ENCODE data around the gene ADGRD2. TPM values are rescaled to one million over a fixed set of nuclear protein-coding genes. Genes with fewer than 3 reads are reported as not detected.
"Not testable (repeated sequence)": the region's sequence is repeated elsewhere in the genome, so short reads cannot be mapped to it uniquely, and the experiment has no call there.

The ADGRD2 gene
- total RNA-seq, 3 donors from 2014 or later: not detected

DNA sequence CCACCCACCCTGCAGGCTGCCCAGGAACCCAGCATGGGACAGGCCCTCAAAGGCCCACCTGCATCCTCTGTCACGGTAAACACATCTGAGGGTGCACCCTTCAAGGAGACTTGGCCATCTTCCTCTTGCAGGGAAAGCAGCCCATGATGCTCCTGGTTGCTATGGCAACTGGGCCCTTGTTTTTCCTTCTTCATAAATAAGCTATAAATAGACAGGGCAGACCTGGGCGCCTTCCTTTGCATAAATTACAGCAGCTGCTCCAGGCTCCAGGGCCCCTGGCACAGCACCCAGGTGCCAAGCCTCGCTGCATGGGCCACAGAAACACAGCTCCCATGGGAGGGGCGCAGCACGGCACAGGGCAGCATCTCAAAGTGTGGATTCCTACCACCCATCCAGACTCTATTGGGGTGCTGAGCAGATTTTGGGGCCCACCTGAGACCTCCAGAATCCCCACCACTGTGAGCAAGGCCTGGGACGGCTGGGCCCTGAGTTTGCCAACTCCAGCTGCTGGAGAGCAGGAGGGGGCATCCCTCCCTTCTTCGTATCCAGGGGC lies 29.2 kb upstream of the ADGRD2 start:
- Histone ChIP-seq H3K36me3 (ENCODE audit: low read depth) (no peaks in the 10 kb centered on the region), H3K4me3 (no peak overlapping the region), H3K9me3 (no peaks in the 10 kb centered on the region), H3K4me1 (ENCODE audit: low read depth) (no peaks in the 10 kb centered on the region)
- intact Hi-C loops (cut with DNase I, micrococcal nuclease): no loop called here
- no peak for DNase-seq
- TF ChIP-seq, protein P1, sequence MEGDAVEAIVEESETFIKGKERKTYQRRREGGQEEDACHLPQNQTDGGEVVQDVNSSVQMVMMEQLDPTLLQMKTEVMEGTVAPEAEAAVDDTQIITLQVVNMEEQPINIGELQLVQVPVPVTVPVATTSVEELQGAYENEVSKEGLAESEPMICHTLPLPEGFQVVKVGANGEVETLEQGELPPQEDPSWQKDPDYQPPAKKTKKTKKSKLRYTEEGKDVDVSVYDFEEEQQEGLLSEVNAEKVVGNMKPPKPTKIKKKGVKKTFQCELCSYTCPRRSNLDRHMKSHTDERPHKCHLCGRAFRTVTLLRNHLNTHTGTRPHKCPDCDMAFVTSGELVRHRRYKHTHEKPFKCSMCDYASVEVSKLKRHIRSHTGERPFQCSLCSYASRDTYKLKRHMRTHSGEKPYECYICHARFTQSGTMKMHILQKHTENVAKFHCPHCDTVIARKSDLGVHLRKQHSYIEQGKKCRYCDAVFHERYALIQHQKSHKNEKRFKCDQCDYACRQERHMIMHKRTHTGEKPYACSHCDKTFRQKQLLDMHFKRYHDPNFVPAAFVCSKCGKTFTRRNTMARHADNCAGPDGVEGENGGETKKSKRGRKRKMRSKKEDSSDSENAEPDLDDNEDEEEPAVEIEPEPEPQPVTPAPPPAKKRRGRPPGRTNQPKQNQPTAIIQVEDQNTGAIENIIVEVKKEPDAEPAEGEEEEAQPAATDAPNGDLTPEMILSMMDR (IDR thresholded peaks at IDR 0.05): no peak
- ATAC-seq: no peak

DNA sequence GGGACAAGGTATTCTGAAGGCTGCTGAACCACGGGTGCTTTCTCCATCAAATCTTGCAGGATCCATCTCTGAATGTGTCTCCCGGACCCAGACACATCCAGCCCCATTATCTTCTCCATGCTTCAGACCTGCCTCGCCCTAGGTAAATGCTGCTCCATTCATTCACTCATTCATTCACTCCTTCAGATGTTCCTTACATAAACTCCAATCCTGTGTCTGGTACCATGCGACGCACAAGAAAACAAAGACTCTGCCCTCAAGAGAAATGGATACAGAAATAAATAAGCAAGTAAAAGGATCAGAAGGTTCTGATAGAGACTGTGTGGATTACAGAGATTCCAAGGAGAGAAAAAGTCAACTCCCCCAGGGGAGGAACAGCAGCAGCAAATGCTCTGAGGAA lies 27.1 kb upstream of the ADGRD2 start:
- Histone ChIP-seq H3K4me3 (no peak overlapping the region), H3K4me1 (ENCODE audit: low read depth) (no peaks in the 10 kb centered on the region), H3K9me3 (no peaks in the 10 kb centered on the region), H3K36me3 (ENCODE audit: low read depth) (no peaks in the 10 kb centered on the region)
- DNase-seq: no peak
- TF ChIP-seq, protein P1 (IDR thresholded peaks at IDR 0.05): no peak
- intact Hi-C loops (cut with DNase I, micrococcal nuclease): no loop called here
- no peak for ATAC-seq

DNA sequence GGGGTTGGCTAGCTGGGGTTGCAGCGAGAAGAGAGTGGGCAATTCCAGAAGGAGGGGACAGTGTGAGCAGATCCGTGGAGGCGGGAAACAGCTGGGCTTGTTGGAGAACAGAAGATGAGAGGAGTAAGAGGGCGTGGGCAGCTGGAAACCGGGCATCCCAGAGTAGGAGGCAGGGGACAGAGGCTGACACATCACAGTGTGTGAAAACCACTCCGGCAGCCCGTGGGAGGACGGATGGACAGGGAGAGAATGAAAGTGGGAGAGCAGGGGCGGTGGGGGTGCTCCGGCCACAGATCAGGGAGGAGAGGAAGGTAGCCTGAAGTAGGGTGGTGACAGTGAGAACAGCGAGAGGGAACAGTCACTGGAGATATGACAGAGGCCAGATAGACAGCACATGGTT lies 26.7 kb upstream of the ADGRD2 start:
- intact Hi-C loops (cut with DNase I, micrococcal nuclease): no loop called here
- ATAC-seq (no peak), DNase-seq (no peak)
- H3K4me3 ChIP-seq: no peak overlapping the region
- TF ChIP-seq, protein P1 (IDR thresholded peaks at IDR 0.05): no peak
- no peaks in the 10 kb centered on the region for H3K36me3 ChIP-seq (ENCODE audit: low read depth)
- no peaks in the 10 kb centered on the region for H3K9me3 ChIP-seq
- H3K4me1 ChIP-seq (ENCODE audit: low read depth): no peaks in the 10 kb centered on the region

DNA sequence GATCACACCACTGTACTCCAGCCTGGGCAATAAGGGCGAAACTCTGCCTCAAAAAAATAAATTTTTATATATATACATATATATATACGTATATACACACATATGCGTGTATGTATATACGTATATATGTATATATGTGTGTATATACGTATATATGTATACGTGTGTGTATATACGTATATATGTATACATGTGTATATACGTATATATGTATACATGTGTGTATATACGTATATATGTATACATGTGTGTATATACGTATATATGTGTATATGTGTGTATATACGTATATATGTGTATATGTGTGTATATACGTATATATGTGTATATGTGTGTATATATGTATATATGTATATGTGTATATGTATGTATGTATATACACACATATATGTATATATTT lies 24.5 kb upstream of the ADGRD2 start:
- H3K9me3 ChIP-seq; ATAC-seq; intact Hi-C loops (cut with DNase I, micrococcal nuclease); H3K4me3 ChIP-seq; H3K4me1 ChIP-seq (ENCODE audit: low read depth); H3K36me3 ChIP-seq (ENCODE audit: low read depth); DNase-seq: not testable (repeated sequence)

DNA sequence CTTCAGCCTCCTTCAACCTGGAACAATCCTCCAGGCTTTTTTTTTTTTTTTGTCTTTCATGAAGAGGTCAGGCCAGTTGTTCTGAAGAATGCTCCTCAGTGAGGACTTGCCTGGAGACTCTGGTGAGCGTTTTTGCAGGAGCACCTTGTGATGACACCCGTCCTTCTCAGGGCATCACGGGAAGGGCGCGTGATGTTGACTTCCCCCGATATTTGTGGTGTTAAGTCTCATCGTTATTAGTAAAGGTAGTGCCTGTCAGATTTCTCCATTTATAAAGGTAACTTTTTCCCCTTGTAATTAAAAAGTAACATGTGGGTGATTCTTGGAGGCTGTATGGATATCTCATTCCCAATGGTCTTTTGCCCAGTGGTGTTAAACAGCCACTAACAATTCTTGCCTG lies 23.9 kb upstream of the ADGRD2 start:
- Histone ChIP-seq H3K4me3 (no peak overlapping the region), H3K9me3 (no peaks in the 10 kb centered on the region), H3K36me3 (ENCODE audit: low read depth) (no peaks in the 10 kb centered on the region), H3K4me1 (ENCODE audit: low read depth) (no peaks in the 10 kb centered on the region)
- DNase-seq: no peak
- ATAC-seq: no peak
- TF ChIP-seq, protein P1 (IDR thresholded peaks at IDR 0.05): no peak
- intact Hi-C loops (cut with DNase I, micrococcal nuclease): no loop called here

DNA sequence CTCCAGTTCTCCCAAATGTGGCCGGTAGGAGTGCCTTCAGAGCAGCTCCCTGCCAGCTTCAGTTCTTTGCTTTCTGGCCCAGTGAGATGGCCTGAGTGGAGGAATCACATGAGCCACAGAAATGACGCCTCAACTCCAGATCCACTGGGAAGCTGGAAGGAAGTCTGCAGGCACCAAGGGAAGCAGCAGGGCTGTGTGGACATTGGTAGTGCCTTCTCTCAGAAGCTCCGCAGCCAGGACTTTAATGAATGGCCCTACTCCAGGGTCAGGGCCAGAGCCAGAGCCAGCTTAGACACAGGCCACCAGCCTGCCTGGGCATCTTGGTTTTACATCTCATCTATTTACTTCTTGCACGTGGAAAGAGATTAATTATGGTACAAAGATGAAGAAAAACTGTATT lies 23.0 kb upstream of the ADGRD2 start:
- Histone ChIP-seq H3K4me1 (ENCODE audit: low read depth) (no peaks in the 10 kb centered on the region), H3K4me3 (no peak overlapping the region), H3K9me3 (no peaks in the 10 kb centered on the region), H3K36me3 (ENCODE audit: low read depth) (no peaks in the 10 kb centered on the region)
- DNase-seq (no peak), ATAC-seq (no peak)
- intact Hi-C loops (cut with DNase I, micrococcal nuclease): no loop called here
- TF ChIP-seq, protein P1 (IDR thresholded peaks at IDR 0.05): no peak
